A172 (cell line): Measurements from ENCODE around the gene MPL. TPM values are rescaled to one million over a fixed set of nuclear protein-coding genes. Genes with fewer than 3 reads are reported as not detected.

Source experiments
- DNase-seq: peaks from one replicate; pipeline ENCODE4 v3.0.0-alpha.2; 2015; ENCODE audit warnings: low spot score
- total RNA-seq: library from RNA; depleted of rRNA; stranded (reverse); fragments of >200 nt; shearing (Covaris generic); gene quantifications from 2 replicates; pipeline ENCODE4 v1.2.3, GENCODE V29; 2014

Gene MPL
- total RNA-seq, 1 experiment from 2014 or later, result not detected

- no peak for DNase-seq
Observed at GRCh38 chr1:43325381-43325780, 12.2 kb upstream of the MPL start.

GRCh38 chr1:43327549-43328292, 9.9 kb upstream of the MPL start:
- no peak for DNase-seq

DNA sequence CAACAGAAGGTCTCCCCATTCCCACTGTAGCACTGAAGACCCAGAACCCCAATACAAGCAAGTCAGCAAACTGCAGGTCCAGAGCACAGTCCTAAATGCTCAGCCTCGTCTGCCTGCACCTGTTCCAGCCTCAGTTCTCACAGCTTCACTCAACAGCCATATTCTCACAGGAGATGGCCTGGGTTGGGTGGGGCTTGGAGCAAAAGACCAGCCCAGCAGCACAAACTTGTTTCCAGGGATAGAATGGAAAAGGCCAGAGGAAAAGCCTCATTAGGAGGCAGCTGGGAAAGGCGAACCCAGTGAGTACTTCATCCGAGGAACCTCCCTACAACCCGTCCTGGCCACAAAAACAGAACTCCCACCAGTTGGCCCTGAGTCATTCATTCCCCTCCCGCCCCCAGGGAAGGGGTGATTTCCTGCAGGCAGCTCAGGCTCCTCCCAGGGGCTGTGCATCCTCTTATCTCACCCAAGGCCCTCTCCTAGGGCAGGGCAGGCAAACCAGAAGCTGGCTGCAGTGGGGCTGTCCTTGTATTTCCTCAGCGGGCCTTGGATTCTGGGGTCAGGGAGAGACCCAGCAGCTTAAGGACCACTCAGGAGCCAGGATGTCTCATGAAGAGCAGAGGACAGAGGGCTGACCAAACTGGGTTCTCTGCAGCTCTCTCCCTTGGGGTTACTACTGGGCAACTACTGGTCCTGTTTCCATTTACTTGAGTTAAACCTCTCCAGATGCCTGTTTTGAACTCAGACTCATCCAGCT, 7.4 kb upstream of the MPL start:
- DNase-seq, result peak; percentile 86

DNA sequence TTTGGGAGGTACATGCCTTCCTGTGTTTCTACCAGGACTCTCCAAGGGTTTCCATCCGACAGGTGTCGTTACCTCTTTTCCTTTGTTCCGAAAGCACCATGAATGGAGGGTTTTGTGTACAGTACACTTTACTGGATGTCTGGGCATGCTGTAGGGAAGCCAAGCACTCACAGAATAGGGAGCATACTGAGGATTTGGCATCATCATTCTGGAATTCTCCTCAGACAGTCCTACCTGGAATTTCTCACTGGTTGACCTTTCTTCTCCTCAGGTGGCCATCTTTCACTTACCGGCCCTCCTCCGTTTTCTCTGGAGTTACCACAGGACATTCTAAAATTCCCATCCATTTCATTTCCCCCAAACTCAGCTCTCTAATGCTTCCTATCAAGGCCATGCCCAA, 5.9 kb upstream of the MPL start:
- DNase-seq, result no peak

- DNase-seq, result no peak
Observed at GRCh38 chr1:43334453-43335205, 3.0 kb upstream of the MPL start.

DNA sequence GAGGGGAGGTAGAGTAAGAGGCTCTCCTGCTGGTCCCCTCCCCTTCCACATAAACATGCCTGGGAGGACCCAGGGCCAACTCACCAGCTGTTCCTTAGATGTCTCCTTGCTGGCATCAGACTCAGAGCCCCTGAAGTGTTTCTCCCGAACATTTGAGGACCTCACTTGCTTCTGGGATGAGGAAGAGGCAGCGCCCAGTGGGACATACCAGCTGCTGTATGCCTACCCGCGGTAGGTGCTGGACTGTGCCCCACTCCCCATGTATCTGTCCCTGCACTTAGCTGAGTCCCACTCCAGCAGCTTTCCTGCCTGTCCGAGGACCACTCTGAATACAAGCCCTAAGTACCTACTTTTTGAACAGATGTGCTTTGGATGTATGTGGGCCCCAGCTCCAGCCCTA, 383 bp downstream of the MPL start:
- DNase-seq, result no peak

GRCh38 chr1:43339584-43340232, 2.1 kb downstream of the MPL start:
- DNase-seq, result no peak

- DNase-seq, result no peak
Observed at GRCh38 chr1:43340559-43340958, 2.9 kb downstream of the MPL start.

GRCh38 chr1:43344267-43344850, 6.7 kb downstream of the MPL start:
- no peak for DNase-seq

GRCh38 chr1:43345120-43345519, 7.5 kb downstream of the MPL start:
- peak; percentile 47 for DNase-seq

DNA sequence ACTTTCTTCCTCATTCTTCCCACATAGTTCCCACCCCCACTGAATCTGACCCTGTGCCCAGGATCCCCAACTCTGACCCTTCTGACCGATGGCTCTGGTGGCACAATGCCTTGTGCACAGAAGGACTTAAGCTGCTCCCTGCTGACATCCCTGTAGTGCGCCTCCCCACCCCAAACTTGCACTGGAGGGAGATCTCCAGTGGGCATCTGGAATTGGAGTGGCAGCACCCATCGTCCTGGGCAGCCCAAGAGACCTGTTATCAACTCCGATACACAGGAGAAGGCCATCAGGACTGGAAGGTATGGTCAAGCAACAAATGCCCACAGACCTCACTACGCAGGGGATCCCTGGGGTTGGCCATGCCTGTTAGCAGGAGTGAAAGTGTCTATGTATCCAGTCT, 9.0 kb downstream of the MPL start:
- DNase-seq, result no peak

- DNase-seq, result no peak
Observed at GRCh38 chr1:43348343-43348808, 10.8 kb downstream of the MPL start.

- no peak for DNase-seq
Observed at GRCh38 chr1:43348809-43349593, 11.4 kb downstream of the MPL start.

GRCh38 chr1:43349594-43350306, 12.1 kb downstream of the MPL start:
- DNase-seq, result peak; percentile 44

DNA sequence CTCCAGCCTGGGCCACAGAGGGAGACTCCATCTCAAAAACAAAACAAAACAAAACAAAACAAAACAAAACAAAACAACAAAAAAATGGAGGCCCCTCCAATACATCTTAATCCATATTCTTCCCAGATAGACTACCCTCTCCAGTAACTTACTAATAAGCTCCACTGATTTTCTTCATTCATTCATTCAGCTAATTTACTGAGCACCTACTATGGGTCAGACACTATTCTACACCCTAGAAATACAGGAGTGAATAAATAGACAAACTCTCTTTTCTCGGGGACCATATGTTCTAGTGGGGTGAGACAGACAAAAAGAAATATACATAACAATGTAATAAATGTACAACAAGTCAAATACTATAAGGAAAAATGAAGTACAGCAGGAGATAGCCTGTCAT, 13.4 kb downstream of the MPL start:
- no peak for DNase-seq

DNA sequence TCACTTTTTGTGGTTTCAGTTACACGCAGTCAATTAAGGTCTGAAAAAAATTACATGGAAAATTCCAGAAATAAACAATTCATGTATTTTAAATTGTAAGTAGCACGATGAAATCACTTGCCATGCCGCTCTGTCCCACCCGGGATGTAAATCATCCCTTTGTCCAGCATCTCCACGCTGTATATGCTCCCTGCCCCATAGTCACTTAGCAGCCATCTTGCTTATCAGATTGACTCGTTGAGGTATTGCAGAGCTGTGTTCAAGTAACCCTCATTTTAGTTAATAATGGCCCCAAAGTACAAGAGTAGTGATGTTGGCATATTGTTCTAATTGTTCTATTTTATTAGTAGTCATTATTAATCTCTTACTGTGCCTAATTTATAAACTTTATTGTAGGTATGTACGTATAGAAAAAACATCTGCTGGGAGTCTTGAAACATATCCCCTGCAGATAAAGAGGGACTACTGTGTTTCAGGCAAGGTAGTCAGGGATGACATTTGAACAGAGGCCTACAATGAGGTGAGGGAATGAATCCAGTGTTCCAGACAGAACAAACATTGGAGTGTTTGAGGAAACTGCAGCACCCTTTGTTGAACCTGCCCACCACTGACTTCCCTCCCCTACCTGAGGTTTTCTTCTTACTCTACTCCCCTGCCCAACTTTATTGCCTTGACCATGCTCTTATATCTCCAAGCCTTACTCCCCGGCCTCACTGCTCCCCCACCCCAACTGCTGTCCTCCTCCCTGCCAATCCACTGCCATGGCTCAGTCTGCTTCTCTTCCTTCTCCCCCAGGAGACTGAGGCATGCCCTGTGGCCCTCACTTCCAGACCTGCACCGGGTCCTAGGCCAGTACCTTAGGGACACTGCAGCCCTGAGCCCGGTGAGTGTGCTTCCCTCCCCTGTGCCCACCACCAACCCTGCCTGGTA, 14.1 kb downstream of the MPL start:
- DNase-seq, result no peak

DNA sequence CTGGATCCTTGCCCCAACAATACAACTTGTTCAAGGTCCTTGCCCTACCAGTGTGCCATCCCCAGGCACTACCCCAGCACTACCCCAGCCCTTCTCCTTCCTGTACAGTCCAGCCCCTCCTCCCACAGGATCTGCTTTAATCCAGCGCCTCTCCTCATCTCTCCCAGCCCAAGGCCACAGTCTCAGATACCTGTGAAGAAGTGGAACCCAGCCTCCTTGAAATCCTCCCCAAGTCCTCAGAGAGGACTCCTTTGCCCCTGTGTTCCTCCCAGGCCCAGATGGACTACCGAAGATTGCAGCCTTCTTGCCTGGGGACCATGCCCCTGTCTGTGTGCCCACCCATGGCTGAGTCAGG, 14.7 kb downstream of the MPL start:
- DNase-seq, result no peak

GRCh38 chr1:43352881-43353280, 15.3 kb downstream of the MPL start:
- no peak for DNase-seq

GRCh38 chr1:43354471-43354870, 16.9 kb downstream of the MPL start:
- no peak for DNase-seq
